Calu3 (cell line): Measurements from ENCODE around the gene GASK1A. TPM values are rescaled to one million over a fixed set of nuclear protein-coding genes. Genes with fewer than 3 reads are reported as not detected.

Experiments used
- BruUV-seq: library from RNA; stranded (reverse); fragments of 400-500 nt; replicated peaks from 2 replicates; lab custom pipeline; 2021; lab: Mats Ljungman, UMichigan
- CTCF ChIA-PET: fragments of 300-600 bp; sonication (Branson Sonifier 250); formaldehyde crosslinking; loops from one replicate; lab custom pipeline; 2022; ENCODE audit warnings: antibody characterized with exemption; lab: Charles Lee
- DNase-seq: peaks from one replicate; pipeline ENCODE4 v3.0.0; 2022
- H3K27ac Mint-ChIP-seq: one replicate; pipeline ENCODE4 v1.8.0; 2022; ENCODE audit warnings: mixed read lengths; ENCODE audit not compliant: unreplicated experiment
- H3K27me3 Mint-ChIP-seq: one replicate; pipeline ENCODE4 v1.8.0; 2022; ENCODE audit warnings: mixed read lengths; ENCODE audit not compliant: unreplicated experiment
- H3K36me3 Mint-ChIP-seq: one replicate; pipeline ENCODE4 v1.8.0; 2022; ENCODE audit warnings: mild to moderate bottlenecking, moderate library complexity, mixed read lengths; ENCODE audit not compliant: insufficient read depth, unreplicated experiment
- H3K4me1 Mint-ChIP-seq: one replicate; pipeline ENCODE4 v1.8.0; 2022; ENCODE audit warnings: mild to moderate bottlenecking, low read depth, mixed read lengths; ENCODE audit not compliant: unreplicated experiment
- H3K4me3 Mint-ChIP-seq: one replicate; pipeline ENCODE4 v1.8.0; 2022; ENCODE audit warnings: mild to moderate bottlenecking, low read depth, moderate library complexity, mixed read lengths; ENCODE audit not compliant: unreplicated experiment
- H3K9me3 Mint-ChIP-seq: one replicate; pipeline ENCODE4 v1.8.0; 2022; ENCODE audit warnings: low read depth, mixed read lengths; ENCODE audit not compliant: unreplicated experiment
- CTCF ChIP-seq: fragments of 200-600 bp; IDR thresholded peaks from one replicate; pipeline ENCODE4 v1.8.0; 2022; ENCODE audit warnings: antibody characterized with exemption; ENCODE audit not compliant: unreplicated experiment
- intact Hi-C: fragments of 100-400 bp; cut with micrococcal nuclease; formaldehyde crosslinking; loops from one replicate; pipeline ENCODE4 v1.10.0; 2022; ENCODE audit not compliant: unreplicated experiment
- total RNA-seq: library from RNA; stranded (reverse); gene quantifications from 2 replicates; pipeline ENCODE4 v1.2.3, GENCODE V29; 2022

Gene GASK1A
- total RNA-seq, 1 experiment from 2014 or later: 2.3 TPM

GRCh38 chr3:43014241-43014640, 35.1 kb downstream of the GASK1A start:
- Mint-ChIP-seq H3K36me3 (no peaks in the 10 kb centered on the region), H3K4me1 (no peaks in the 10 kb centered on the region), H3K27ac (no peak overlapping the region), H3K4me3 (no peak overlapping the region), H3K9me3 (no peaks in the 10 kb centered on the region), H3K27me3 (no peaks in the 10 kb centered on the region)
- no peak for DNase-seq
- intact Hi-C loops: no loop called here
- TF ChIP-seq CTCF: no peak
- CTCF ChIA-PET: no interaction called here
- BruUV-seq: no TSS peak

GRCh38 chr3:43014956-43015355, 35.8 kb downstream of the GASK1A start:
- no peaks in the 10 kb centered on the region for H3K4me1 Mint-ChIP-seq

GRCh38 chr3:43015572-43015971, 36.5 kb downstream of the GASK1A start:
- BruUV-seq: no TSS peak
- Mint-ChIP-seq H3K27ac (no peak overlapping the region), H3K36me3 (no peaks in the 10 kb centered on the region), H3K27me3 (no peaks in the 10 kb centered on the region), H3K4me3 (no peak overlapping the region), H3K4me1 (no peaks in the 10 kb centered on the region), H3K9me3 (no peaks in the 10 kb centered on the region)
- no peak for TF ChIP-seq CTCF
- intact Hi-C loops: no loop called here
- no peak for DNase-seq
- CTCF ChIA-PET: no interaction called here

More at GRCh38 chr3:43014956-43015355, 35.8 kb downstream of the GASK1A start:
- DNase-seq: no peak
- H3K36me3 Mint-ChIP-seq: no peaks in the 10 kb centered on the region
- H3K27me3 Mint-ChIP-seq: no peaks in the 10 kb centered on the region
- no TSS peak for BruUV-seq
- CTCF ChIA-PET: no interaction called here
- intact Hi-C loops: no loop called here
- TF ChIP-seq CTCF: no peak
- no peaks in the 10 kb centered on the region for H3K9me3 Mint-ChIP-seq
- no peak overlapping the region for H3K27ac Mint-ChIP-seq
- no peak overlapping the region for H3K4me3 Mint-ChIP-seq

- DNase-seq: no peak
- H3K9me3 Mint-ChIP-seq: no peaks in the 10 kb centered on the region
- peaks cover 1% of the 10 kb centered on the region for H3K27me3 Mint-ChIP-seq
- intact Hi-C loops: no loop called here
- no TSS peak for BruUV-seq
- no peaks in the 10 kb centered on the region for H3K36me3 Mint-ChIP-seq
- H3K4me3 Mint-ChIP-seq: no peak overlapping the region
- H3K27ac Mint-ChIP-seq: no peak overlapping the region
- CTCF ChIA-PET: no interaction called here
- no peaks in the 10 kb centered on the region for H3K4me1 Mint-ChIP-seq
- TF ChIP-seq CTCF: no peak
These were observed 37.1 kb downstream of the GASK1A start for GRCh38 chr3:43015991-43016865.
